Hepatocyte (in vitro differentiated cells): ENCODE measurements around the gene SPON1. TPM values are rescaled to one million over a fixed set of nuclear protein-coding genes. Genes with fewer than 3 reads are reported as not detected.

Experiments
- DNase-seq: peaks from one replicate; pipeline ENCODE4 v3.0.0-alpha.2; 2016; ENCODE audit warnings: low spot score
- H2AFZ ChIP-seq: fragments of 200-600 bp; sonication (generic); 2 replicates; pipeline ENCODE4 v1.6.0; 2016; ENCODE audit warnings: antibody characterized with exemption, mild to moderate bottlenecking
- H3K27ac ChIP-seq: fragments of 200-600 bp; sonication (generic); 2 replicates; pipeline ENCODE4 v1.5.1; 2016; ENCODE audit warnings: mild to moderate bottlenecking
- H3K27me3 ChIP-seq: fragments of 200-600 bp; sonication (generic); 2 replicates; pipeline ENCODE4 v1.6.1; 2016
- H3K36me3 ChIP-seq: fragments of 200-600 bp; sonication (generic); replicated peaks from 2 replicates; pipeline ENCODE4 v1.5.1; 2016; ENCODE audit warnings: low read depth; ENCODE audit not compliant: insufficient read depth
- H3K4me1 ChIP-seq: fragments of 200-600 bp; sonication (generic); 2 replicates; pipeline ENCODE4 v1.5.1; 2016; ENCODE audit warnings: mild to moderate bottlenecking, moderate library complexity; ENCODE audit not compliant: insufficient read depth
- H3K4me2 ChIP-seq: fragments of 200-600 bp; sonication (generic); 2 replicates; pipeline ENCODE4 v1.6.0; 2016
- H3K4me3 ChIP-seq: fragments of 200-600 bp; sonication (generic); 2 replicates; pipeline ENCODE4 v1.5.1; 2016; ENCODE audit warnings: mild to moderate bottlenecking
- H3K79me2 ChIP-seq: fragments of 200-600 bp; sonication (generic); 2 replicates; pipeline ENCODE4 v1.6.0; 2017; ENCODE audit warnings: mild to moderate bottlenecking
- H3K9me2 ChIP-seq: fragments of 200-600 bp; sonication (generic); replicated peaks from 2 replicates; pipeline ENCODE4 v1.6.0; 2017; ENCODE audit warnings: mild to moderate bottlenecking; ENCODE audit not compliant: insufficient read depth
- H3K9me3 ChIP-seq: fragments of 200-600 bp; sonication (generic); 2 replicates; pipeline ENCODE4 v1.5.1; 2016; ENCODE audit warnings: low read depth, mild to moderate bottlenecking
- H4K20me1 ChIP-seq: fragments of 200-600 bp; sonication (generic); 2 replicates; pipeline ENCODE4 v1.6.0; 2016; ENCODE audit warnings: mild to moderate bottlenecking; ENCODE audit not compliant: insufficient read depth, poor library complexity, severe bottlenecking
- CTCF ChIP-seq: fragments of 200-600 bp; sonication (generic); IDR thresholded peaks from 2 replicates; pipeline ENCODE4 v1.5.1; 2016; ENCODE audit warnings: antibody characterized with exemption, mild to moderate bottlenecking; ENCODE audit not compliant: poor library complexity
- EZH2 ChIP-seq: fragments of 200-600 bp; sonication (generic); IDR thresholded peaks from 2 replicates; pipeline ENCODE4 v1.6.1; 2016; ENCODE audit warnings: antibody characterized with exemption, mild to moderate bottlenecking, borderline replicate concordance
- EZH2phosphoT487 ChIP-seq: fragments of 200-600 bp; sonication (generic); IDR thresholded peaks from one replicate; pipeline ENCODE4 v1.6.1; 2018; ENCODE audit warnings: antibody characterized with exemption, mild to moderate bottlenecking, low read depth, moderate library complexity; ENCODE audit not compliant: unreplicated experiment, severe bottlenecking
- WGBS: methylation state at CpG from one replicate; pipeline ENCODE4 v1.1.6; 2016; ENCODE audit warnings: low lambda C conversion rate; ENCODE audit errors: missing lambda C conversion rate; 5-methylcytosine and 5-hydroxymethylcytosine counted together
- polyA plus RNA-seq: library from polyadenylated mRNA; unstranded; fragments of >200 nt; fragmentation: Nextera tagmentation; extraction: Ambion mirVana; gene quantifications from 2 replicates; pipeline ENCODE4 v1.2.1, GENCODE V29; 2016
- total RNA-seq: library from RNA; depleted of rRNA; stranded (reverse); fragments of >200 nt; gene quantifications from 2 replicates; pipeline ENCODE4 v1.2.3, GENCODE V29; 2014

The SPON1 gene
- total and polyA plus RNA-seq, 2 experiments from 2014 or later: 47.8 to 73.1 TPM

GRCh38 chr11:14137284-14137683, 174.8 kb downstream of the SPON1 start:
- Histone ChIP-seq H3K9me2 (no peaks in the 10 kb centered on the region), H3K27me3 (no peaks in the 10 kb centered on the region), H3K36me3 (no peaks in the 10 kb centered on the region), H3K4me2 (no peak overlapping the region), H3K27ac (no peak overlapping the region), H4K20me1 (no peaks in the 10 kb centered on the region), H3K4me3 (no peak overlapping the region), H3K79me2 (no peaks in the 10 kb centered on the region), H2AFZ (no peak overlapping the region), H3K4me1 (peaks cover 18% of the 10 kb centered on the region), H3K9me3 (no peaks in the 10 kb centered on the region)
- TF ChIP-seq EZH2 (no peak), EZH2phosphoT487 (no peak), CTCF (no peak)
- WGBS: 73% methylated on average over 4 of the region's 4 CpGs
- DNase-seq: no peak

GRCh38 chr11:14140991-14141390, 178.5 kb downstream of the SPON1 start:
- TF ChIP-seq CTCF (no peak), EZH2phosphoT487 (no peak), EZH2 (no peak)
- Histone ChIP-seq H4K20me1 (no peaks in the 10 kb centered on the region), H3K4me3 (no peak overlapping the region), H2AFZ (no peak overlapping the region), H3K36me3 (no peaks in the 10 kb centered on the region), H3K79me2 (no peaks in the 10 kb centered on the region), H3K4me2 (no peak overlapping the region), H3K27me3 (no peaks in the 10 kb centered on the region), H3K9me2 (no peaks in the 10 kb centered on the region), H3K4me1 (no peaks in the 10 kb centered on the region), H3K9me3 (no peaks in the 10 kb centered on the region), H3K27ac (no peak overlapping the region)
- 71% methylated on average over 3 of the region's 3 CpGs for WGBS
- no peak for DNase-seq

- H3K27me3 ChIP-seq: no peaks in the 10 kb centered on the region
- H3K4me3 ChIP-seq: no peak overlapping the region
- H3K27ac ChIP-seq: no peak overlapping the region
- no peaks in the 10 kb centered on the region for H4K20me1 ChIP-seq
- H3K36me3 ChIP-seq: no peaks in the 10 kb centered on the region
- no peak for DNase-seq
- H2AFZ ChIP-seq: no peak overlapping the region
- TF ChIP-seq CTCF (no peak), EZH2phosphoT487 (no peak), EZH2 (no peak)
- WGBS: 33% methylated on average over 1 of the region's 1 CpG
- no peaks in the 10 kb centered on the region for H3K9me3 ChIP-seq
- no peaks in the 10 kb centered on the region for H3K79me2 ChIP-seq
- H3K4me1 ChIP-seq: no peaks in the 10 kb centered on the region
- no peaks in the 10 kb centered on the region for H3K9me2 ChIP-seq
- H3K4me2 ChIP-seq: no peak overlapping the region
Measured at GRCh38 chr11:14141676-14142075, 179.2 kb downstream of the SPON1 start.

GRCh38 chr11:14144934-14145333, 182.4 kb downstream of the SPON1 start:
- no peaks in the 10 kb centered on the region for H3K36me3 ChIP-seq
- H3K79me2 ChIP-seq: no peaks in the 10 kb centered on the region
- H3K9me3 ChIP-seq: no peaks in the 10 kb centered on the region
- no peak overlapping the region for H3K4me2 ChIP-seq
- H2AFZ ChIP-seq: no peak overlapping the region
- H3K27ac ChIP-seq: no peak overlapping the region
- no peaks in the 10 kb centered on the region for H4K20me1 ChIP-seq
- no peaks in the 10 kb centered on the region for H3K9me2 ChIP-seq
- no peaks in the 10 kb centered on the region for H3K27me3 ChIP-seq
- TF ChIP-seq EZH2: no peak
- no peak for TF ChIP-seq EZH2phosphoT487
- no peak for TF ChIP-seq CTCF
- no peaks in the 10 kb centered on the region for H3K4me1 ChIP-seq
- H3K4me3 ChIP-seq: no peak overlapping the region
- DNase-seq: no peak
- 94% methylated on average over 2 of the region's 2 CpGs for WGBS
